Gastroesophageal sphincter (tissue), 3 donors: ENCODE data around the gene APCDD1L.

Experiments
- EP300 ChIP-seq: sonication (generic); formaldehyde crosslinking; IDR thresholded peaks from one replicate; pipeline ENCODE4 v1.6.1; 2017; ENCODE audit warnings: antibody characterized with exemption, mild to moderate bottlenecking
- POLR2A ChIP-seq, 2 donors: fragments of 450-650 bp; IDR thresholded peaks; one replicate each; pipeline ENCODE4 v1.6.1; 2017; ENCODE audit warnings: antibody characterized with exemption in 2 of 2, mild to moderate bottlenecking in 2 of 2, moderate library complexity in 1 of 2
- TF ChIP-seq, protein P1 (sequence below), 4 experiments: fragments of 200-600 bp in 2 of 4; fragments of 450-650 bp in 2 of 4; sonication (generic) in 1 of 4; IDR thresholded peaks; one replicate each; pipeline ENCODE4 v1.5.1; 2017 to 2019; ENCODE audit warnings: antibody characterized with exemption in 4 of 4, mild to moderate bottlenecking in 2 of 4, moderate library complexity in 2 of 4

DNA sequence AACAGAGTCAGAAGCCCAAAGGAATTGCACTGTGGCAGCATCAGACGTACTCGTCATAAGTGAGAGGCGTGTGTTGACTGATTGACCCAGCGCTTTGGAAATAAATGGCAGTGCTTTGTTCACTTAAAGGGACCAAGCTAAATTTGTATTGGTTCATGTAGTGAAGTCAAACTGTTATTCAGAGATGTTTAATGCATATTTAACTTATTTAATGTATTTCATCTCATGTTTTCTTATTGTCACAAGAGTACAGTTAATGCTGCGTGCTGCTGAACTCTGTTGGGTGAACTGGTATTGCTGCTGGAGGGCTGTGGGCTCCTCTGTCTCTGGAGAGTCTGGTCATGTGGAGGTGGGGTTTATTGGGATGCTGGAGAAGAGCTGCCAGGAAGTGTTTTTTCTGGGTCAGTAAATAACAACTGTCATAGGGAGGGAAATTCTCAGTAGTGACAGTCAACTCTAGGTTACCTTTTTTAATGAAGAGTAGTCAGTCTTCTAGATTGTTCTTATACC is 70.4 kb downstream of the APCDD1L start:
- TF ChIP-seq, protein P1, sequence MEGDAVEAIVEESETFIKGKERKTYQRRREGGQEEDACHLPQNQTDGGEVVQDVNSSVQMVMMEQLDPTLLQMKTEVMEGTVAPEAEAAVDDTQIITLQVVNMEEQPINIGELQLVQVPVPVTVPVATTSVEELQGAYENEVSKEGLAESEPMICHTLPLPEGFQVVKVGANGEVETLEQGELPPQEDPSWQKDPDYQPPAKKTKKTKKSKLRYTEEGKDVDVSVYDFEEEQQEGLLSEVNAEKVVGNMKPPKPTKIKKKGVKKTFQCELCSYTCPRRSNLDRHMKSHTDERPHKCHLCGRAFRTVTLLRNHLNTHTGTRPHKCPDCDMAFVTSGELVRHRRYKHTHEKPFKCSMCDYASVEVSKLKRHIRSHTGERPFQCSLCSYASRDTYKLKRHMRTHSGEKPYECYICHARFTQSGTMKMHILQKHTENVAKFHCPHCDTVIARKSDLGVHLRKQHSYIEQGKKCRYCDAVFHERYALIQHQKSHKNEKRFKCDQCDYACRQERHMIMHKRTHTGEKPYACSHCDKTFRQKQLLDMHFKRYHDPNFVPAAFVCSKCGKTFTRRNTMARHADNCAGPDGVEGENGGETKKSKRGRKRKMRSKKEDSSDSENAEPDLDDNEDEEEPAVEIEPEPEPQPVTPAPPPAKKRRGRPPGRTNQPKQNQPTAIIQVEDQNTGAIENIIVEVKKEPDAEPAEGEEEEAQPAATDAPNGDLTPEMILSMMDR (IDR thresholded peaks at IDR 0.05), result no peak
- TF ChIP-seq POLR2A (IDR thresholded peaks at IDR 0.05) (no peak), EP300 (no peak)
